Measurements from ENCODE around the gene CGB7. TPM values are rescaled to one million over a fixed set of nuclear protein-coding genes. Genes with fewer than 3 reads are reported as not detected.

The CGB7 gene
- total RNA-seq, 1 experiment from 2014 or later, result 0.95 TPM

DNA sequence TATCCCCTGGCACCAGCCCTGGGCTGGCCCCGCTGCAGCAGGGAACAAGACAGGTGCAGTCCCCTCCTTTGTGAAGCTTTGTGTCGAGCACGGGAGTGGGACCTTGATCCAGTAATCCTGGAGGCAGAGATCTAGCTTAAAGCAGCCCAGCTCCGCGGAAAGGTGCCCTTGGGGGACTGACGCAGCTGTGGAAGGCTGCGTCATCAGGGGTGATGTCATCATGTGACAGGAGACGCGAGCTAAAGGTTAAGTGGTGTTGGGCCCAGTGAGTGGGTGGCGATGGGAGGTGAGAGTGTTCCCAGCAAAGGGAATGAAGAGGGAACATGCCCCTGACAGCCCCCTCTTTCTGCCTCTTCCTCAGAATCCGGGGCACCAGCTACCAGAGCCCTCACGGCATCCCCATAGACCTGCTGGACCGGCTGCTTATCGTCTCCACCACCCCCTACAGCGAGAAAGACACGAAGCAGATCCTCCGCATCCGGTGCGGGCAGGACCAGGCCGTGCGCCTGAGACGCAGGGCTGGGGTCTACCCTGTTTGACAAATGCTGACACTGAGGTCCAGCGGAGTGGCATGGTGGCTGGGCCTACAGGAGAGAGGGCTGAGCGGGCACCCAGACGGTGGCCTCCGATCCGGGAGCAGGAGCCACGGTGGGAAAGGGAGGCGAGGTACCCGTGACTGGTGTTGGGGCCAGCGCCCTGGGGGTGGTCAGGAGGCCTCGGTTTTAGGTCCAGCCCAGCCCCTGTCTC lies 43.3 kb downstream of the CGB7 start:
- ATAC-seq (no peak), DNase-seq (ENCODE audit: low read depth, low spot score) (no peak)
- CTCF ChIA-PET, result no interaction called here
- Histone ChIP-seq H3K4me3 (ENCODE audit: low read depth in 2 of 2, low read length in 2 of 2) (no peak overlapping the region), H3K9me3 (ENCODE audit: control insufficient read depth, insufficient read depth, low read depth, low read length) (no peaks in the 10 kb centered on the region), H3K36me3 (ENCODE audit: control insufficient read depth, insufficient read depth, low read length) (no peaks in the 10 kb centered on the region; the same call in 1 of the 2 replicates), H3K27me3 (ENCODE audit: control insufficient read depth, insufficient read depth, low read length) (no peaks in the 10 kb centered on the region), H3K4me1 (ENCODE audit: control insufficient read depth, insufficient read depth, low read length) (no peaks in the 10 kb centered on the region), H3K27ac (ENCODE audit: low read length) (no peak overlapping the region)
- in situ Hi-C loops (cut with HindIII; ENCODE audit: low pct_unique_long_range_greater_than_20kb, low sequenced_read_pairs) (no loop called here), intact Hi-C loops (cut with micrococcal nuclease; ENCODE audit: unreplicated experiment) (no loop called here)
- POLR2A ChIA-PET, result no interaction called here
- no TSS peak for BruUV-seq (replicated peaks)
- TF ChIP-seq SIN3A (IDR thresholded peaks at IDR 0.05; ENCODE audit: borderline replicate concordance, insufficient read depth, low read depth, low read length), result no peak
- TF ChIP-seq TCF7L2 (IDR thresholded peaks at IDR 0.05; ENCODE audit: low read depth, low read length), result no peak
- TF ChIP-seq POLR2AphosphoS5 (IDR thresholded peaks at IDR 0.05; ENCODE audit: low read depth, low read length), result no peak
- TF ChIP-seq, protein P1, sequence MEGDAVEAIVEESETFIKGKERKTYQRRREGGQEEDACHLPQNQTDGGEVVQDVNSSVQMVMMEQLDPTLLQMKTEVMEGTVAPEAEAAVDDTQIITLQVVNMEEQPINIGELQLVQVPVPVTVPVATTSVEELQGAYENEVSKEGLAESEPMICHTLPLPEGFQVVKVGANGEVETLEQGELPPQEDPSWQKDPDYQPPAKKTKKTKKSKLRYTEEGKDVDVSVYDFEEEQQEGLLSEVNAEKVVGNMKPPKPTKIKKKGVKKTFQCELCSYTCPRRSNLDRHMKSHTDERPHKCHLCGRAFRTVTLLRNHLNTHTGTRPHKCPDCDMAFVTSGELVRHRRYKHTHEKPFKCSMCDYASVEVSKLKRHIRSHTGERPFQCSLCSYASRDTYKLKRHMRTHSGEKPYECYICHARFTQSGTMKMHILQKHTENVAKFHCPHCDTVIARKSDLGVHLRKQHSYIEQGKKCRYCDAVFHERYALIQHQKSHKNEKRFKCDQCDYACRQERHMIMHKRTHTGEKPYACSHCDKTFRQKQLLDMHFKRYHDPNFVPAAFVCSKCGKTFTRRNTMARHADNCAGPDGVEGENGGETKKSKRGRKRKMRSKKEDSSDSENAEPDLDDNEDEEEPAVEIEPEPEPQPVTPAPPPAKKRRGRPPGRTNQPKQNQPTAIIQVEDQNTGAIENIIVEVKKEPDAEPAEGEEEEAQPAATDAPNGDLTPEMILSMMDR (IDR thresholded peaks at IDR 0.05), result no peak
- TF ChIP-seq, protein P2, sequence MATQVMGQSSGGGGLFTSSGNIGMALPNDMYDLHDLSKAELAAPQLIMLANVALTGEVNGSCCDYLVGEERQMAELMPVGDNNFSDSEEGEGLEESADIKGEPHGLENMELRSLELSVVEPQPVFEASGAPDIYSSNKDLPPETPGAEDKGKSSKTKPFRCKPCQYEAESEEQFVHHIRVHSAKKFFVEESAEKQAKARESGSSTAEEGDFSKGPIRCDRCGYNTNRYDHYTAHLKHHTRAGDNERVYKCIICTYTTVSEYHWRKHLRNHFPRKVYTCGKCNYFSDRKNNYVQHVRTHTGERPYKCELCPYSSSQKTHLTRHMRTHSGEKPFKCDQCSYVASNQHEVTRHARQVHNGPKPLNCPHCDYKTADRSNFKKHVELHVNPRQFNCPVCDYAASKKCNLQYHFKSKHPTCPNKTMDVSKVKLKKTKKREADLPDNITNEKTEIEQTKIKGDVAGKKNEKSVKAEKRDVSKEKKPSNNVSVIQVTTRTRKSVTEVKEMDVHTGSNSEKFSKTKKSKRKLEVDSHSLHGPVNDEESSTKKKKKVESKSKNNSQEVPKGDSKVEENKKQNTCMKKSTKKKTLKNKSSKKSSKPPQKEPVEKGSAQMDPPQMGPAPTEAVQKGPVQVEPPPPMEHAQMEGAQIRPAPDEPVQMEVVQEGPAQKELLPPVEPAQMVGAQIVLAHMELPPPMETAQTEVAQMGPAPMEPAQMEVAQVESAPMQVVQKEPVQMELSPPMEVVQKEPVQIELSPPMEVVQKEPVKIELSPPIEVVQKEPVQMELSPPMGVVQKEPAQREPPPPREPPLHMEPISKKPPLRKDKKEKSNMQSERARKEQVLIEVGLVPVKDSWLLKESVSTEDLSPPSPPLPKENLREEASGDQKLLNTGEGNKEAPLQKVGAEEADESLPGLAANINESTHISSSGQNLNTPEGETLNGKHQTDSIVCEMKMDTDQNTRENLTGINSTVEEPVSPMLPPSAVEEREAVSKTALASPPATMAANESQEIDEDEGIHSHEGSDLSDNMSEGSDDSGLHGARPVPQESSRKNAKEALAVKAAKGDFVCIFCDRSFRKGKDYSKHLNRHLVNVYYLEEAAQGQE (IDR thresholded peaks at IDR 0.05; ENCODE audit: insufficient read depth in 1 of 2, low read depth in 2 of 2, low read length in 1 of 2), result no peak

DNA sequence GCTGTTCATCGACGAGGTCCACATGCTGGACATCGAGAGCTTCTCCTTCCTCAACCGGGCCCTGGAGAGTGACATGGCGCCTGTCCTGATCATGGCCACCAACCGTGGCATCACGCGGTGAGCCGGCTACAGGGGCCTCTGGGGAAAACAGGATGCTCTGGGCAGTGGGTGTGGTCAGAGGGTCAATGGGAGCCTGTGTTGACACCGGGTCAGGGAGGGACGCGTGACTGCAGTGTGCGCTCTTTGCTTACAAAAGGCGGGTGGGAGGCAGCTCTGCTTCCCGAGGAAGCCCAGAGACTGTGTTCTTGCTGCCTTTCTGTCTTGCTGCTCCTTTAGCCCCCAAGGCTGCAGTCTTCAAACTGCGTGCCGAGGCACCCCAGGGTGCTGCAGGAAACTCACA lies 46.4 kb downstream of the CGB7 start:
- intact Hi-C loops (cut with micrococcal nuclease; ENCODE audit: unreplicated experiment) (no loop called here), in situ Hi-C loops (cut with HindIII; ENCODE audit: low pct_unique_long_range_greater_than_20kb, low sequenced_read_pairs) (no loop called here)
- H3K27ac ChIP-seq (ENCODE audit: low read length), result no peak overlapping the region
- no peaks in the 10 kb centered on the region for H3K9me3 ChIP-seq (ENCODE audit: control insufficient read depth, insufficient read depth, low read depth, low read length)
- no peaks in the 10 kb centered on the region for H3K4me1 ChIP-seq (ENCODE audit: control insufficient read depth, insufficient read depth, low read length)
- no peaks in the 10 kb centered on the region for H3K27me3 ChIP-seq (ENCODE audit: control insufficient read depth, insufficient read depth, low read length)
- ATAC-seq, result no peak
- no peak for DNase-seq (ENCODE audit: low read depth, low spot score)
- CTCF ChIA-PET, result interaction anchor here (0.6 kb wide), 1 partner anchor 13 kb away, joined by 3 read pairs; no protein-coding TSS in a partner anchor
- BruUV-seq (replicated peaks), result no TSS peak
- H3K4me3 ChIP-seq (ENCODE audit: low read depth in 2 of 2, low read length in 2 of 2), result no peak overlapping the region
- no peaks in the 10 kb centered on the region; the same call in 1 of the 2 replicates for H3K36me3 ChIP-seq (ENCODE audit: control insufficient read depth, insufficient read depth, low read length)
- TF ChIP-seq TCF7L2 (IDR thresholded peaks at IDR 0.05; ENCODE audit: low read depth, low read length) (no peak), POLR2AphosphoS5 (IDR thresholded peaks at IDR 0.05; ENCODE audit: low read depth, low read length) (no peak), SIN3A (IDR thresholded peaks at IDR 0.05; ENCODE audit: borderline replicate concordance, insufficient read depth, low read depth, low read length) (no peak)
- TF ChIP-seq, protein P1 (IDR thresholded peaks at IDR 0.05), result no peak
- TF ChIP-seq, protein P2 (IDR thresholded peaks at IDR 0.05; ENCODE audit: insufficient read depth in 1 of 2, low read depth in 2 of 2, low read length in 1 of 2), result no peak
- POLR2A ChIA-PET, result no interaction called here
